Measurements from ENCODE around the gene GPR183. TPM values are rescaled to one million over a fixed set of nuclear protein-coding genes. Genes with fewer than 3 reads are reported as not detected.

The GPR183 gene
- total RNA-seq, 1 experiment from 2014 or later = 0.30 TPM

DNA sequence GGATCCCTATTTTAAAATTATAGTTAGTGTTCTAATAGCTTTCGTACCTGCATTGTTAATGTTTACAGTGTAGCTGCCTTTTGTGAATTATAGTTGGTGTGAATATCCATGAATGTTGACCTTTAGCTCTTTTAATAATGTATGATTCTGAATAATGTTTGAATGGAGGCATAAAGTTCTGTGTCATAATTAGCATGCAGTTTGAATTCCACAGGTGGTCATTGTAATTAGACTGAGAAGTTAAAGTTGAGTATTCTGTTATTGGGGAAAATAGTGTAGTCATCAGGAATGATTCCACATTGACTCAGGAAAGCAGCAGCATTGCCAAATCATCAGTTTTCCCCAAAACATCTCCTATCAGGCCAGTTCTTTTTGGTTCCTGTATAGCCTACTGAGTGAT is 61.1 kb downstream of the GPR183 start (continued):
- TF ChIP-seq, protein P1, sequence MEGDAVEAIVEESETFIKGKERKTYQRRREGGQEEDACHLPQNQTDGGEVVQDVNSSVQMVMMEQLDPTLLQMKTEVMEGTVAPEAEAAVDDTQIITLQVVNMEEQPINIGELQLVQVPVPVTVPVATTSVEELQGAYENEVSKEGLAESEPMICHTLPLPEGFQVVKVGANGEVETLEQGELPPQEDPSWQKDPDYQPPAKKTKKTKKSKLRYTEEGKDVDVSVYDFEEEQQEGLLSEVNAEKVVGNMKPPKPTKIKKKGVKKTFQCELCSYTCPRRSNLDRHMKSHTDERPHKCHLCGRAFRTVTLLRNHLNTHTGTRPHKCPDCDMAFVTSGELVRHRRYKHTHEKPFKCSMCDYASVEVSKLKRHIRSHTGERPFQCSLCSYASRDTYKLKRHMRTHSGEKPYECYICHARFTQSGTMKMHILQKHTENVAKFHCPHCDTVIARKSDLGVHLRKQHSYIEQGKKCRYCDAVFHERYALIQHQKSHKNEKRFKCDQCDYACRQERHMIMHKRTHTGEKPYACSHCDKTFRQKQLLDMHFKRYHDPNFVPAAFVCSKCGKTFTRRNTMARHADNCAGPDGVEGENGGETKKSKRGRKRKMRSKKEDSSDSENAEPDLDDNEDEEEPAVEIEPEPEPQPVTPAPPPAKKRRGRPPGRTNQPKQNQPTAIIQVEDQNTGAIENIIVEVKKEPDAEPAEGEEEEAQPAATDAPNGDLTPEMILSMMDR (IDR thresholded peaks at IDR 0.05 in 2 of 3, conservative IDR thresholded peaks at IDR 0.05 in 1 of 3; ENCODE audit: borderline replicate concordance in 1 of 3, insufficient read depth in 1 of 3, low read depth in 2 of 3, low read length in 2 of 3) = no peak
- no peak for TF ChIP-seq ZFX (IDR thresholded peaks at IDR 0.05)
- TF ChIP-seq SIN3A (IDR thresholded peaks at IDR 0.05; ENCODE audit: low read depth) = no peak

MicroRNAs encoded within 50 kb of the gene (microRNA counts, 767-probe panel; counts per million panel counts)
- microRNA hsa-miR-623 = not detected

Small RNA genes within 50 kb of the gene (microRNA-seq; reads per million reads assigned to microRNA genes)
- gene MIR623 (ENCODE audit: borderline number of aligned reads) = not detected

Other genes starting within 250 kb of the GPR183 start
- gene UBAC2, start 106.5 kb downstream of the GPR183 start, total RNA-seq (2021; ENCODE audit: unreplicated experiment) = 67.4 TPM
- not detected for gene GPR18, start 49.0 kb downstream of the GPR183 start, total RNA-seq (2021; ENCODE audit: unreplicated experiment)
- gene TM9SF2, start 194.1 kb upstream of the GPR183 start, total RNA-seq (2021; ENCODE audit: unreplicated experiment) = 77.8 TPM

All from HCT116 (cell line).